H9 (cell line): Measurements from ENCODE around the gene KDM4C. TPM values are rescaled to one million over a fixed set of nuclear protein-coding genes. Genes with fewer than 3 reads are reported as not detected.

Experiments
- DNase-seq: peaks from one replicate; pipeline ENCODE4 v3.0.0-alpha.2; 2017
- H2AFZ ChIP-seq: one replicate; pipeline ENCODE4 v1.6.1; 2013; ENCODE audit warnings: mild to moderate bottlenecking, low read length, control low read depth, moderate library complexity
- H2AK5ac ChIP-seq: 2 replicates; pipeline ENCODE4 v1.6.1; 2013; ENCODE audit warnings: low read length, control low read depth, mixed read lengths; ENCODE audit not compliant: insufficient read length
- H2BK120ac ChIP-seq: one replicate; pipeline ENCODE4 v1.6.1; 2013; ENCODE audit warnings: low read depth, mild to moderate bottlenecking, low read length, control low read depth, inconsistent platforms; ENCODE audit not compliant: poor library complexity, severe bottlenecking
- H2BK12ac ChIP-seq: 2 replicates; pipeline ENCODE4 v1.6.1; 2013; ENCODE audit warnings: low read length, control low read depth, mixed read lengths, low read depth; ENCODE audit not compliant: insufficient read length
- H2BK15ac ChIP-seq: 2 replicates; pipeline ENCODE4 v1.6.1; 2013; ENCODE audit warnings: low read depth, low read length, control low read depth
- H2BK20ac ChIP-seq: one replicate; pipeline ENCODE4 v1.6.1; 2013; ENCODE audit warnings: low read depth, mild to moderate bottlenecking, low read length, control low read depth, inconsistent platforms; ENCODE audit not compliant: poor library complexity, severe bottlenecking
- H2BK5ac ChIP-seq: 2 replicates; pipeline ENCODE4 v1.6.1; 2013; ENCODE audit warnings: low read length, control low read depth, mixed read lengths; ENCODE audit not compliant: insufficient read length
- H3K14ac ChIP-seq: 2 replicates; pipeline ENCODE4 v1.6.1; 2013; ENCODE audit warnings: low read length, control low read depth; ENCODE audit not compliant: insufficient read depth
- H3K18ac ChIP-seq: 2 replicates; pipeline ENCODE4 v1.6.1; 2013; ENCODE audit warnings: low read depth, mild to moderate bottlenecking, mixed read lengths, low read length, control low read depth; ENCODE audit not compliant: insufficient read length
- H3K23ac ChIP-seq: 2 replicates; pipeline ENCODE4 v1.6.1; 2013; ENCODE audit warnings: low read length, control low read depth, mixed read lengths, low read depth; ENCODE audit not compliant: insufficient read length
- H3K23me2 ChIP-seq: 2 replicates; pipeline ENCODE4 v1.6.1; 2013; ENCODE audit warnings: low read depth, mild to moderate bottlenecking, mixed read lengths, low read length, control low read depth; ENCODE audit not compliant: insufficient read length, poor library complexity, severe bottlenecking
- H3K27ac ChIP-seq: 2 replicates; pipeline ENCODE4 v1.5.1; 2013; ENCODE audit warnings: low read length, control low read depth, mixed read lengths, low read depth; ENCODE audit not compliant: insufficient read length
- H3K27me3 ChIP-seq: 2 replicates; pipeline ENCODE4 v1.6.1; 2013; ENCODE audit warnings: low read length, control low read depth, inconsistent platforms; ENCODE audit not compliant: insufficient read depth
- H3K4ac ChIP-seq: 2 replicates; pipeline ENCODE4 v1.6.1; 2013; ENCODE audit warnings: low read depth, mild to moderate bottlenecking, control low read depth, inconsistent platforms, low read length, moderate library complexity
- H3K4me1 ChIP-seq: 2 replicates; pipeline ENCODE4 v1.6.1; 2013; ENCODE audit warnings: low read length, control low read depth, inconsistent platforms; ENCODE audit not compliant: insufficient read depth
- H3K4me2 ChIP-seq: 2 replicates; pipeline ENCODE4 v1.6.1; 2013; ENCODE audit warnings: low read length, control low read depth, mixed read lengths; ENCODE audit not compliant: insufficient read length, insufficient read depth
- H3K56ac ChIP-seq: 2 replicates; pipeline ENCODE4 v1.6.1; 2013; ENCODE audit warnings: low read depth, mild to moderate bottlenecking, mixed read lengths, low read length, control low read depth; ENCODE audit not compliant: insufficient read length
- H3K79me1 ChIP-seq: 2 replicates; pipeline ENCODE4 v1.6.1; 2013; ENCODE audit warnings: low read depth, mild to moderate bottlenecking, moderate library complexity, low read length, control low read depth, inconsistent platforms; ENCODE audit not compliant: insufficient read depth, poor library complexity, severe bottlenecking
- H3K79me2 ChIP-seq: 2 replicates; pipeline ENCODE4 v1.6.1; 2013; ENCODE audit warnings: low read length, control low read depth, inconsistent platforms; ENCODE audit not compliant: insufficient read depth
- H3K9ac ChIP-seq: 2 replicates; pipeline ENCODE4 v1.6.1; 2013; ENCODE audit warnings: low read length, control low read depth, mixed read lengths; ENCODE audit not compliant: insufficient read length; ENCODE audit errors: extremely low read depth
- H3K9me3 ChIP-seq: one replicate; pipeline ENCODE4 v1.6.1; 2013; ENCODE audit warnings: low read depth, low read length, inconsistent platforms; ENCODE audit not compliant: control insufficient read depth
- H3T11ph ChIP-seq: one replicate; pipeline ENCODE4 v1.6.1; 2013; ENCODE audit warnings: mild to moderate bottlenecking, low read length, control low read depth, inconsistent platforms
- H4K20me1 ChIP-seq: one replicate; pipeline ENCODE4 v1.6.1; 2013; ENCODE audit not compliant: control insufficient read depth, insufficient read length, insufficient read depth
- H4K5ac ChIP-seq: 2 replicates; pipeline ENCODE4 v1.6.1; 2013; ENCODE audit warnings: low read depth, mild to moderate bottlenecking, mixed read lengths, low read length, control low read depth; ENCODE audit not compliant: insufficient read length
- H4K8ac ChIP-seq: replicated peaks from 2 replicates; pipeline ENCODE4 v1.6.1; 2013; ENCODE audit warnings: low read length, control low read depth, mixed read lengths, low read depth; ENCODE audit not compliant: insufficient read length
- H4K91ac ChIP-seq: 2 replicates; pipeline ENCODE4 v1.6.1; 2013; ENCODE audit warnings: low read depth, mild to moderate bottlenecking, moderate library complexity, mixed read lengths, low read length, control low read depth; ENCODE audit not compliant: insufficient read length
- H3K27ac Mint-ChIP-seq, 3 experiments: 2 replicates in 2 of 3; 3 replicates in 1 of 3; pipeline ENCODE4 v1.8.0; 2020 to 2021; ENCODE audit warnings: mixed read lengths in 3 of 3, mild to moderate bottlenecking in 1 of 3, moderate library complexity in 1 of 3
- H3K27me3 Mint-ChIP-seq: 2 replicates; pipeline ENCODE4 v1.8.0; 2021; ENCODE audit warnings: low read depth, mild to moderate bottlenecking, moderate library complexity, mixed read lengths
- H3K36me3 Mint-ChIP-seq, 3 experiments: 2 replicates in 2 of 3; 3 replicates in 1 of 3; pipeline ENCODE4 v1.8.0; 2020 to 2021; ENCODE audit warnings: low read depth in 3 of 3, mixed read lengths in 3 of 3; ENCODE audit not compliant: insufficient read depth in 1 of 3
- H3K4me1 Mint-ChIP-seq, 2 experiments: 2 replicates each; pipeline ENCODE4 v1.8.0; 2020; ENCODE audit warnings: mixed read lengths in 2 of 2
- H3K4me3 Mint-ChIP-seq, 2 experiments: 2 replicates in 1 of 2; 3 replicates in 1 of 2; pipeline ENCODE4 v1.8.0; 2020 to 2021; ENCODE audit warnings: mild to moderate bottlenecking in 2 of 2, mixed read lengths in 2 of 2, moderate library complexity in 1 of 2
- H3K9me3 Mint-ChIP-seq, 2 experiments: 2 replicates in 1 of 2; 3 replicates in 1 of 2; pipeline ENCODE4 v1.8.0; 2020; ENCODE audit warnings: mild to moderate bottlenecking in 2 of 2, mixed read lengths in 2 of 2, moderate library complexity in 1 of 2
- WGBS: extraction: QIAGEN DNeasy Blood & Tissue Kit; methylation state at CpG from one replicate; pipeline ENCODE4 v1.1.7; 2013; ENCODE audit warnings: missing lambda C conversion rate, low lambda C conversion rate, mixed read lengths; ENCODE audit not compliant: insufficient read length; ENCODE audit errors: extremely low coverage; 5-methylcytosine and 5-hydroxymethylcytosine counted together
- total RNA-seq: library from RNA; stranded (reverse); gene quantifications from 2 replicates; pipeline ENCODE4 v1.2.1, GENCODE V29; 2021
- TF ChIP-seq, protein P1 (sequence below): fragments of 200-600 bp; sonication (generic); conservative IDR thresholded peaks from 3 replicates; pipeline ENCODE4 v1.8.0; 2021; ENCODE audit warnings: antibody characterized with exemption, mild to moderate bottlenecking

Gene KDM4C
- total RNA-seq, 1 experiment from 2014 or later = 24.0 TPM

DNA sequence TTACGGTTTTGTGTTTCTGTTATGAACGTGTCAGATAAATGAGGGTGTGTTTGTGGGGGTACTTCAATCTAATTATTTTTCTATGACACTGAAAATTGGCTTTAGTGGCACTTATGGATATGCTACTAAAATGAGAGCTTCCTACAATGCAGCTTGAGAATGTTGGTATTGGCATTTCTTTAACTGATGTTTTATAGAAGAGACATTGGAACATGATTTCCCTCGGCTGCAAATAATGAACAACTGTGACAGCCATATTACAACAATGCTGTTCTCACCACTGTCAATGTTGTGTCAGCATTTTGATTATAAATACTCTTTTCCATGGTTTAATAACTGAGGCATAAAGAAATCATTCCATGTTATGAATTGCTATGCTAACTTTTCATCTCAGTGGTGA lies 279.4 kb downstream of the KDM4C start:
- Histone ChIP-seq H3K18ac (no peak overlapping the region), H3K4me1 (no peaks in the 10 kb centered on the region), H3K9ac (no peak overlapping the region), H3K27ac (no peak overlapping the region), H2AFZ (no peak overlapping the region), H2BK12ac (no peak overlapping the region), H2AK5ac (no peak overlapping the region), H3K79me2 (no peaks in the 10 kb centered on the region), H4K8ac (no peak overlapping the region), H2BK120ac (no peak overlapping the region), H4K20me1 (no peaks in the 10 kb centered on the region), H3K14ac (no peak overlapping the region), H3T11ph (no peak overlapping the region), H2BK15ac (no peak overlapping the region), H3K56ac (no peak overlapping the region), H3K9me3 (no peaks in the 10 kb centered on the region), H4K5ac (no peak overlapping the region), H3K79me1 (no peaks in the 10 kb centered on the region), H3K23me2 (no peaks in the 10 kb centered on the region), H4K91ac (no peak overlapping the region), H2BK20ac (no peak overlapping the region), H2BK5ac (no peak overlapping the region), H3K27me3 (no peaks in the 10 kb centered on the region), H3K4ac (no peak overlapping the region), H3K23ac (no peak overlapping the region), H3K4me2 (no peak overlapping the region)
- DNase-seq = no peak
- Mint-ChIP-seq H3K9me3 (no peaks in the 10 kb centered on the region), H3K4me1 (peaks cover 8 to 11% of the 10 kb centered on the region in 2 experiments), H3K4me3 (no peak overlapping the region), H3K27ac (no peak overlapping the region), H3K36me3 (no peaks in the 10 kb centered on the region; a peak in 2 of 7 replicates), H3K27me3 (no peaks in the 10 kb centered on the region)
- WGBS = no CpG with 5 or more reads among the region's 3 CpGs
- TF ChIP-seq, protein P1, sequence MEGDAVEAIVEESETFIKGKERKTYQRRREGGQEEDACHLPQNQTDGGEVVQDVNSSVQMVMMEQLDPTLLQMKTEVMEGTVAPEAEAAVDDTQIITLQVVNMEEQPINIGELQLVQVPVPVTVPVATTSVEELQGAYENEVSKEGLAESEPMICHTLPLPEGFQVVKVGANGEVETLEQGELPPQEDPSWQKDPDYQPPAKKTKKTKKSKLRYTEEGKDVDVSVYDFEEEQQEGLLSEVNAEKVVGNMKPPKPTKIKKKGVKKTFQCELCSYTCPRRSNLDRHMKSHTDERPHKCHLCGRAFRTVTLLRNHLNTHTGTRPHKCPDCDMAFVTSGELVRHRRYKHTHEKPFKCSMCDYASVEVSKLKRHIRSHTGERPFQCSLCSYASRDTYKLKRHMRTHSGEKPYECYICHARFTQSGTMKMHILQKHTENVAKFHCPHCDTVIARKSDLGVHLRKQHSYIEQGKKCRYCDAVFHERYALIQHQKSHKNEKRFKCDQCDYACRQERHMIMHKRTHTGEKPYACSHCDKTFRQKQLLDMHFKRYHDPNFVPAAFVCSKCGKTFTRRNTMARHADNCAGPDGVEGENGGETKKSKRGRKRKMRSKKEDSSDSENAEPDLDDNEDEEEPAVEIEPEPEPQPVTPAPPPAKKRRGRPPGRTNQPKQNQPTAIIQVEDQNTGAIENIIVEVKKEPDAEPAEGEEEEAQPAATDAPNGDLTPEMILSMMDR = no peak
